ENCODE data around the gene RORC. TPM values are rescaled to one million over a fixed set of nuclear protein-coding genes. Genes with fewer than 3 reads are reported as not detected.

RORC gene
- total RNA-seq, 1 experiment from 2014 or later = 1.3 TPM

GRCh38 chr1:151814426-151814825 lies 17.2 kb downstream of the RORC start:
- H3K9me3 ChIP-seq (ENCODE audit: control insufficient read depth in 1 of 2, insufficient read depth in 1 of 2, low read depth in 1 of 2, low read length in 2 of 2) = no peaks in the 10 kb centered on the region
- no peak overlapping the region for H3K27ac ChIP-seq (ENCODE audit: low read depth, low read length)
- no peaks in the 10 kb centered on the region for H3K4me1 ChIP-seq (ENCODE audit: control insufficient read depth in 1 of 2, insufficient read depth in 2 of 2, low read length in 2 of 2)
- CTCF ChIA-PET = no interaction called here
- BruUV-seq (replicated peaks) = no TSS peak
- intact Hi-C loops (cut with micrococcal nuclease) = no loop called here
- no peak overlapping the region for H3K4me3 ChIP-seq (replicated peaks in 1 of 2; ENCODE audit: low read depth in 1 of 2, low read length in 2 of 2)
- no peaks in the 10 kb centered on the region for H3K9me2 ChIP-seq (ENCODE audit: insufficient read depth)
- H3K9ac ChIP-seq (ENCODE audit: low read length) = no peak overlapping the region
- ATAC-seq (no peak), DNase-seq (ENCODE audit: low read depth, low spot score) (no peak)
- H2AFZ ChIP-seq (ENCODE audit: low read depth, low read length, poor library complexity, severe bottlenecking) = no peak overlapping the region
- H3K27me3 ChIP-seq (ENCODE audit: insufficient read depth, low read length) = no peaks in the 10 kb centered on the region
- TF ChIP-seq REST (IDR thresholded peaks at IDR 0.05; ENCODE audit: low read depth) (no peak), SP1 (IDR thresholded peaks at IDR 0.05; ENCODE audit: low read depth) (no peak), POLR2A (IDR thresholded peaks at IDR 0.05; ENCODE audit: borderline replicate concordance, extremely low read depth, insufficient read depth, insufficient read length) (no peak), ELF1 (IDR thresholded peaks at IDR 0.05; ENCODE audit: borderline replicate concordance, low read depth) (no peak), EZH2phosphoT487 (IDR thresholded peaks at IDR 0.05; ENCODE audit: borderline replicate concordance) (no peak), EZH2 (IDR thresholded peaks at IDR 0.05) (no peak), SRF (IDR thresholded peaks at IDR 0.05; ENCODE audit: low read depth) (no peak), POLR2AphosphoS5 (IDR thresholded peaks at IDR 0.05; ENCODE audit: low read depth, low read length) (no peak), YY1 (IDR thresholded peaks at IDR 0.05; ENCODE audit: extremely low read depth, insufficient replicate concordance, low read depth, low read length) (no peak), CBX3 (IDR thresholded peaks at IDR 0.05; ENCODE audit: low read depth) (no peak), EGR1 (IDR thresholded peaks at IDR 0.05; ENCODE audit: low read depth) (no peak), ZBTB33 (IDR thresholded peaks at IDR 0.05; ENCODE audit: extremely low read depth, insufficient replicate concordance, low read length) (no peak), ATF3 (IDR thresholded peaks at IDR 0.05) (no peak), CEBPB (IDR thresholded peaks at IDR 0.05; ENCODE audit: low read depth) (no peak)
- TF ChIP-seq, protein P1, sequence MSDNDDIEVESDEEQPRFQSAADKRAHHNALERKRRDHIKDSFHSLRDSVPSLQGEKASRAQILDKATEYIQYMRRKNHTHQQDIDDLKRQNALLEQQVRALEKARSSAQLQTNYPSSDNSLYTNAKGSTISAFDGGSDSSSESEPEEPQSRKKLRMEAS (IDR thresholded peaks at IDR 0.05) = no peak
- no peaks in the 10 kb centered on the region for H3K79me2 ChIP-seq (ENCODE audit: insufficient read depth, low read length)
- H4K20me1 ChIP-seq (ENCODE audit: insufficient read depth) = no peaks in the 10 kb centered on the region
- RAD21 ChIA-PET (ENCODE audit: low non-redundant PET in 1 of 2, low total read pairs in 2 of 2, uncharacterized antibody in 2 of 2, unreplicated experiment in 2 of 2) = no interaction called here
- POLR2A ChIA-PET = no interaction called here
- no peak overlapping the region for H3K4me2 ChIP-seq (ENCODE audit: low read length)
- H3K36me3 ChIP-seq (ENCODE audit: control insufficient read depth in 1 of 2, insufficient read depth in 2 of 2, low read length in 2 of 2) = no peaks in the 10 kb centered on the region
